GM12878 (cell line): Measurements from ENCODE around the gene CXorf58.

Source experiments
- CTCF ChIP-seq, 3 experiments: IDR thresholded peaks in 2 of 3; conservative IDR thresholded peaks in 1 of 3; 2 replicates each; pipeline ENCODE4 v1.5.1; 2011; ENCODE audit warnings: low read depth in 3 of 3, low read length in 3 of 3, mild to moderate bottlenecking in 3 of 3, control low read depth in 2 of 3, moderate library complexity in 2 of 3, inconsistent platforms in 1 of 3, mixed read lengths in 1 of 3; ENCODE audit not compliant: control insufficient read depth in 2 of 3, insufficient read depth in 1 of 3; ENCODE audit errors: extremely low read depth in 1 of 3
- HDAC2 ChIP-seq: fragments of 200-600 bp; sonication (generic); IDR thresholded peaks from 2 replicates; pipeline ENCODE4 v1.6.1; 2017
- PKNOX1 ChIP-seq: fragments of 450-650 bp; IDR thresholded peaks from 2 replicates; pipeline ENCODE4 v1.6.1; 2016; ENCODE audit warnings: mild to moderate bottlenecking
- SMC3 ChIP-seq: IDR thresholded peaks from 2 replicates; pipeline ENCODE4 v1.6.1; 2011; ENCODE audit warnings: low read length, improper control_type of control experiment, borderline replicate concordance
- ZNF687 ChIP-seq: fragments of 450-650 bp; IDR thresholded peaks from 2 replicates; pipeline ENCODE4 v1.6.1; 2017; ENCODE audit warnings: mild to moderate bottlenecking, moderate library complexity

DNA sequence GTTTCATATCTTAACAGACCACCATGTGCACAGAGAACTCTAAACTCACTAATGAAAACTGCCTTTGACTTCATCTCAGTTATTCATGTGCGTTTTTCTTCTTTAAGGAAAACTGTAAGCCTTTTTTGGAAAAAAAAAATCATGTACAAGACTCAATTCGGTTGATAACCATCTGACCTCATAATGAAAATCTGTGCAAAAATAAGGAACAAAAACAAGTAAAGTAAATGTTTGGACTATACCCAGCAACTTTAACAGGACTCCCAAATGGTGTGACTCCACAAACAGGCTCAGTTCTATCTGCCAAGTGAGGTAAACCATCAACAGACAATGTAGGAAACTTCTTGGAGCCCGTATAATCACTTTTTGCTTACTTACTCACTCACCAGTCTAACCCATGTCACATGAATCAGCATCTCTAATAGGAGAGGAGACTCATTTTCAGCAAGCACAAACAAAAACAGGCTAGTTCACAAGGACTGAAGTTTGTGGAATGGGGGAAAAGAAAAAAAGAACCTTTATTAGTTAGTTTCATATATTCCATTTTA, 9.3 kb upstream of the CXorf58 start:
- TF ChIP-seq SMC3 = no peak
- no peak for TF ChIP-seq HDAC2
- TF ChIP-seq ZNF687 = no peak
- TF ChIP-seq CTCF (IDR thresholded peaks at IDR 0.05 in 2 of 3, conservative IDR thresholded peaks at IDR 0.05 in 1 of 3; ENCODE audit: control insufficient read depth in 2 of 3, extremely low read depth in 1 of 3, insufficient read depth in 1 of 3, low read depth in 3 of 3, low read length in 3 of 3) = no peak
- no peak for TF ChIP-seq PKNOX1
